Activated CD4-positive, alpha-beta T cell treated with anti-CD3 and anti-CD28 coated beads, Interleukin-2, amount 50 U/mL, for 4 hours (primary cell): ENCODE results near the gene ERVFRD-1.
"Not testable (repeated sequence)": the region's sequence is repeated elsewhere in the genome, so short reads cannot be mapped to it uniquely, and the experiment has no call there.

Source experiments
- DNase-seq, 2 experiments: peaks; one replicate each; pipeline ENCODE4 v3.0.0-alpha.2; 2020

ERVFRD-1 gene

DNA sequence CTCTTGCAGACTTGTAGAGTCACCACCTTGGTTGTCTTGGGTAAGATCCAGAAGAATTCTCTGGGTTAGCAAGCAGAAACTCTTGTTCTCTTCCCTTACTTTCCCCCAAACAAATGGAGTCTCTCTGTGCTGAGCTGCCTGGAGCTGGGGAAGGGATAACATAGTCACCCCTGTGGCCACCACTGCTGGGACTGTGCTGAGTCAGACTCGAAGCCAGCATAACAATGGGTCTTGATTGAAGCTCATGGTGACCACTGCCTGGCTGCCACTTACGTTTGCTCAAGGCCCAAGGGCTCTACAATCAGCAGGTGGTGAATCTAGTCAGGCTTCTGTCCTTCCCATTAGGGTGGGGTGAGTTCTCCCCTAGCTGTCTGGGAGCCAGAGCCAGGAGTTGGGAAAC, 15.4 kb upstream of the ERVFRD-1 start:
- no peak for DNase-seq

DNA sequence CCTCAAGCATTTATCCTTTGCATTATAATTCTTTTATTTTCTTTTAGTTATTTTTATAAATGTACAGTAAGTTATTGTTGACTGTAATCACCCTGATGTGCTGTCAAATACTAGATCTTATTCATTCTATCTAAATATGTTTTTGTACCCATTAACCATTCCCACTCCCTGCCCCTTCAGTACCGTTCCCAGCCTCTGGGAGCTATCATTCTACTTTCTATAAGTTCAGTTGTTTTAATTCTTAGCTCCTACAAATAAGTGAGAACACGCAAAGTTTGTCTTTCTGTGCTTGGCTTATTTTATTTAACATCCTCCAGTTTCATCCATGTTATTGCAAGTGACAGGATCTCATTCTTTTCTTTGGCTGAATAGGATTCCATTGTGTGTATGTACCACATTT, 12.5 kb upstream of the ERVFRD-1 start:
- no peak for DNase-seq

GRCh38 chr6:11122380-11122779, 10.9 kb upstream of the ERVFRD-1 start:
- DNase-seq = no peak

DNA sequence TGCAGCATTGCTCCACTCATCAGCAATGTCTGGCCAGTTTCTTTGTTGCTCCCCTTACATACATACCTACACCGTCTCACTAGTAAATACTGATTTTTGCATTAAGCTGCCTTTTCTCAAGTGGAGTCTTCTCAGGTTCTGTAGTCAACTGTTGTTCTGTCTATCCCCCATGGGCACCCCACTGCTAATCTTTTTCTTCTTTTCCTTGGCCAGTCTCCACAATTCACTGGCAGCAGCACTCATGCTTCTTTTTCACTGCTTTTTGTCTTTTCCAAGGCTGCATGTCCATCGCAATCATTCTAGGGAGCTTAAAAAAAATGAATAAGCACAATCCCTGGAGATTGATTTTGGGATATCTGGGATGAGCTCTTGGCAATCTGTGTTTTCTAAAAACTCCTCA, 10.3 kb upstream of the ERVFRD-1 start:
- no peak for DNase-seq

- DNase-seq = no peak
These were observed 8.9 kb upstream of the ERVFRD-1 start for GRCh38 chr6:11120271-11121005.

DNA sequence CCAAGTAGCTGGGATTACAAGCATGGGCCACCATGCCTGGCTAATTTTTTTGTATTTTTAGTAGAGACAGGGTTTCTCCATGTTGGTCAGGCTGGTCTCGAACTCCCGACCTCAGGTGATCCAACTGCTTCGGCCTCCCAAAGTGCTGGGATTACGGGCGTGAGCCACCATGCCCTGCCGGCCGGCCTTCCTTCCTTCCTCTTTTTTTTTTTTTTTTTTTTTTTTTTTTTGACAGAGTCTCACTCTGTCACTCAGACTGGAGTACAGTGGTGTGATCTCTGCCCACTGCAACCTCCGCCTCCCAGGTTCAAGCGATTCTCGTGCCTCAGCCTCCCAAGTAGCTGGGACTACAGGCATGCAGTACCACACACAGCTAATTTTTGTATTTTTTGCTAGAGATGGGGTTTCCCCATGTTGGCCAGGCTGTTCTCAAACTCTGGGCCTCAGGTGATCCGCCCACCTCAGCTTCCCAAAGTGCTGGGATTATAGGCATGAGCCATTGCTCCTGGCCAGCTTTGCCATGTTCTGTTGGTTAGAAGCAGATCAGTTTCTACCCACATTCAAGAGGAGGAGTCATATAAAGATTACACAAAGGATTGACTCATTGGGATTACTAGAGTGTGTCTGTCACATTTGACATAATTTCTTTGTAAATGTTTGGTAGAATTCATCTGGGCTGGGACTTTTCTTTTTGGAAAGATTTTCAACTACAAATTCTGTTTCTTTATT, 4.4 kb upstream of the ERVFRD-1 start:
- DNase-seq = not testable (repeated sequence)

- no peak for DNase-seq
These were observed 1.5 kb upstream of the ERVFRD-1 start for GRCh38 chr6:11113038-11113437.

- no peak for DNase-seq
These were observed 378 bp upstream of the ERVFRD-1 start for GRCh38 chr6:11111769-11112437.

- no peak for DNase-seq
These were observed 2.8 kb downstream of the ERVFRD-1 start for GRCh38 chr6:11108726-11109125.

DNA sequence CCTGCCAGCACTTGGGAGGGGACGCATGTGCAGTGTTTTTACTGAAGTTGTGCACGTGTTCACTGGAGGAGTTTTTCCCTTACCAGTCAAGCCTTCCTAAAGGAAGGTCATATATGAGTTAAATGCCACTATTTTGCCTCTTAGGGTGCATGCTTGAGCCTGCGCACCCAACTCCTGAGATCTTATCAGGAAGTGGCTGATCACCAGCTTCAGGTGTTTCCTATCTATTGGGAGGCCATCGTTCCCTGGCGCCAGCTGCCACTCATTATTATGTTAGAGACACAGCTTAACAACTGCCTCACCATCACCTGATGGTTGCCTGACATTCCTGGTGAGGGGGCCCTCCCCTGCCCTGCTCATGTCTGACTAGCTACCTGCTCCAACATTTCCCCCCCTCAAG, 8.5 kb downstream of the ERVFRD-1 start:
- no peak for DNase-seq

DNA sequence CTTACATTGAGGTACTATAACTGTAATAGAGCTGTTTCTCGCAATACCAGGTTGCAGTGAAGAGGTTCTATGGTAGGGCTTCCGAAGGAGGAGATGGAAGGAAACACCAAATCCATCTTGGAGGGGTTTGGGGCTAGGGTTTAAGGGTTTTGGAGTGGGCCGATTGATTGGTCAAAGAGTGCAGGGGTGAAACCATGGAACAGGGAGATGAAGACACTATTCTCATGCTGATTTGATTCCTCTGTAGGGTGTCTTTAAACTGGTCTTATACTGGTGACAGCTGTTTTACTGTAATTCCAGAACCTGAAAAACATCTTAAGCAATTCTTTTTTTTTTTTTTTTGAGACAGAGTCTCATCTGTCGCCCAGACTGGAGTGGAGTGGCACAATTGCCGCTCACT, 10.1 kb downstream of the ERVFRD-1 start:
- no peak for DNase-seq

GRCh38 chr6:11098004-11098403, 13.5 kb downstream of the ERVFRD-1 start:
- DNase-seq = no peak

DNA sequence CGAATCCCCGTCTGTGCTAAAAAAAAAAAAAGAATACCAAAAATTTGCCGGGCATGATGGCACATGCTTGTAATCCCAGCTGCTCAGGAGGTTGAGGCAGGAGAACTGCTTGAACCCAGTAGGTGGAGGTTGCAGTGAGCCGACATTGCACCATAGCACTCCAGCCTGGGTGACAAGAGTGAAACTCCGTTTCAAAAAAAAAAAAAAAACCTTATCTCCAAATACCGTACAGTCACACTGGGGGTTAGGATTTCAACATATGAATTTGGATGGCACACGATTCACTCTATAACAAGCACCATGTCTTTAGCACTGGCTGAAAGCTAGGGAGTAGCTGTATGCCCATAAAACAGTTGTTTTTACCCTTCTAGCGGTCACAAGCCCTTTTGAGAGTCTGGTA, 14.0 kb downstream of the ERVFRD-1 start:
- DNase-seq = no peak

- no peak for DNase-seq
These were observed 15.4 kb downstream of the ERVFRD-1 start for GRCh38 chr6:11096109-11096508.

DNA sequence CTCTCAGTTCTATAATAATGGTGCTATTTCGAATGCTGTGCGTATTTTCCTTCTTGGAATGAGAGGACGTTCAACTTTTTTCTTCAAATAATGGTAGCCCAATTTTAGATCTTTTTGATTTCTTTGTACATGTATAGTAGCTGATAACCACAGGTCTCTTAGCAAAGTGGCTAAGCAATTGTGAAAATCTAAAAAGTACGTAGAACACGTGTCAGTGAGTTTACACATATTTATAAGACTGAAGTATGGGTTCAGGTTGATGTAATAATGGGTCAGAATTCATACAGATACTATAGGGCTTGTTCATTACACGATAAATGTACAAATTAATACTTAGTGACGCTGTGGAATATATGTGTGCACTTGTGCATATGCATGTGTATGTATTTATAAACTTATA, 16.6 kb downstream of the ERVFRD-1 start:
- no peak for DNase-seq

- DNase-seq = peak in 1 of 2 experiments; percentile 28
These were observed 17.1 kb downstream of the ERVFRD-1 start for GRCh38 chr6:11094411-11094851.

- peak; percentile 94 to 95 for DNase-seq
These were observed 17.7 kb downstream of the ERVFRD-1 start, which contains the start of gene SMIM13 for GRCh38 chr6:11093626-11094410. SMIM13 (plus strand) TSS chr6:11093834; CDS start chr6:11094314, 480 bp downstream.

- no peak for DNase-seq
These were observed 18.2 kb downstream of the ERVFRD-1 start for GRCh38 chr6:11093376-11093625.

- peak in 1 of 2 experiments; percentile 5 for DNase-seq
These were observed 18.7 kb downstream of the ERVFRD-1 start for GRCh38 chr6:11092668-11093375.

DNA sequence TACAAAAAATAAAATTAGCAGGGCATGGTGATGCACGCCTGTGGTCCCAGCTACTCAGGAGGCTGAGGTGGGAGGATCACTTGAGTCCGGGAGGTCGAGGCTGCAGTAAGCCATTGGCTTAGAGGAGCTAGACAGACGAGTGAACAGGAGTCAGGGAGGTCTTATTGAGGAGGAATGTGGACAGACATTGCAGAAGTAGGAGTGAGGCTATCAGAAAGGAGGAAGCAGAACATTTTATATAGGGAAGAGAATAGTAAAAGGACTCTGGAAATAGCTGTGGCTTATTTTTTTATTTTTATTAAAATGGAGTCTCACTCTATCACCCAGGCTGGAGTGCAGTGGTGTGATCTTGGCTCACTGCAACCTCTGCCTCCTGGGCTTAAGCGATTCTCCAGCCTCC, 20.4 kb downstream of the ERVFRD-1 start:
- DNase-seq = not testable (repeated sequence)

DNA sequence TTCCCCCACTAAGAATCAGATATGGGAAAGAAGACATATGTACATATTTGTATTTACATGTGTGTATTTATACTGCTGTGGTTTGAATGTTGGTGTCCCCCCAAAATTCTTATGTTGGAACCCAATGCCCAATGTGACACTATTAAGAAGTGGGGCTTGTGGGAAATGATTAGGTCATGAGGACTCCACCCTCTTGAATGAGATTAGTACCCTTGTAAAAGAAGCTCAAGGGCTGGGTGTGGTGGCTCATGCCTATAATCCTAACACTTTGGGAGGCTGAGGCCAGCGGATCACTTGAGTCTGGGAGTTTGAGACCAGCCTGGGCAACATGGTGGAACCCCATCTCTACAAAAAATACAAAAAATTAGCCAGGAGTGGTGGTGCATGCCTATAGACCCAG, 21.8 kb downstream of the ERVFRD-1 start:
- DNase-seq = no peak

DNA sequence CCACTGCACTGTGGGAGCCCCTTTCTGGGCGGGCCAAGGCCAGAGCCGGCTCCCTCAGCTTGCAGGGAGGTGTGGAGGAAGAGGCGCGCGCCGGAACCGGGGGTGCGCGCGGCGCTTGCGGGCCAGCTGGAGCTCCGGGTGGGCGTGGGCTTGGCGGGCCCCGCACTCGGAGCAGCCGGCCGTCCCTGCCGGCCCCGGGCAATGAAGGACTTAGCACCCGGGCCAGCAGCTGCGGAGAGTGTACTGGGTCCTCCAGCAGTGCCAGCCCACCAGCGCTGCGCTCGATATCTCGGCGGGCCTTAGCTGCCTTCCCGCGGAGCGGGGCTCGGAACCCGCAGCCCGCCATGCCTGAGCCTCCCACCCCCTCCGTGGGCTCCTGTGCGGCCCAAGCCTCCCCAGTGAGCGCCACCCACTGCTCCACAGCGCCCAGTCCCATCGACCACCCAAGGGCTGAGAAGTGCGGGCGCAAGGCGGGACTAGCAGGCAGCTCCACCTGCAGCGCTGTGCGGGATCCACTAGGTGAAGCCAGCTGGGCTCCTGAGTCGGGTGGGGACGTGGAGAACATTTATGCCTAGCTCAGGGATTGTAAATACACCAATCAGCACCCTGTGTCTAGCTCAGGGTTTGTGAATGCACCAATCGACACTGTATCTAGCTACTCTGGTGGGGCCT, 24.2 kb downstream of the ERVFRD-1 start:
- DNase-seq = not testable (repeated sequence)
